Liver (tissue), 3 donors: ENCODE results near the gene GABRR1.

ENCODE experiments used
- FOXA1 ChIP-seq: IDR thresholded peaks from 2 replicates; pipeline ENCODE4 v1.6.1; 2016; ENCODE audit warnings: antibody characterized with exemption
- GABPA ChIP-seq, 2 donors: IDR thresholded peaks in 1 of 2; conservative IDR thresholded peaks in 1 of 2; 2 replicates each; pipeline ENCODE4 v1.6.1; 2016; ENCODE audit warnings: antibody characterized with exemption in 2 of 2, mild to moderate bottlenecking in 1 of 2, moderate library complexity in 1 of 2
- HNF4A ChIP-seq, 2 donors: conservative IDR thresholded peaks; 2 replicates each; pipeline ENCODE4 v1.6.1; 2016; ENCODE audit warnings: antibody characterized with exemption in 2 of 2, mild to moderate bottlenecking in 2 of 2
- NR2F2 ChIP-seq: IDR thresholded peaks from 2 replicates; pipeline ENCODE4 v1.6.1; 2016; ENCODE audit warnings: antibody characterized with exemption
- RAD21 ChIP-seq, 2 donors: IDR thresholded peaks; 2 replicates each; pipeline ENCODE4 v1.6.1; 2016; ENCODE audit warnings: antibody characterized with exemption in 2 of 2, mild to moderate bottlenecking in 2 of 2
- RXRA ChIP-seq, 2 donors: IDR thresholded peaks; 2 replicates each; pipeline ENCODE4 v1.6.1; 2017 to 2018; ENCODE audit warnings: antibody characterized with exemption in 2 of 2, mild to moderate bottlenecking in 1 of 2
- SP1 ChIP-seq: IDR thresholded peaks from 2 replicates; pipeline ENCODE4 v1.6.1; 2018; ENCODE audit warnings: antibody characterized with exemption, mild to moderate bottlenecking
- TAF1 ChIP-seq: conservative IDR thresholded peaks from 2 replicates; pipeline ENCODE4 v1.6.1; 2016; ENCODE audit warnings: antibody characterized with exemption, mild to moderate bottlenecking
- TF ChIP-seq, protein P1 (sequence below): fragments of 150-350 bp; IDR thresholded peaks from 2 replicates; pipeline ENCODE4 v1.5.1; 2017; ENCODE audit warnings: improper control_type of control experiment, low read depth, low read length; ENCODE audit not compliant: missing input control
- TF ChIP-seq, protein P2 (sequence below): IDR thresholded peaks from 2 replicates; pipeline ENCODE4 v1.6.1; 2016; ENCODE audit warnings: antibody characterized with exemption
- TF ChIP-seq, protein P3 (sequence below): IDR thresholded peaks from 2 replicates; pipeline ENCODE4 v1.6.1; 2016; ENCODE audit warnings: antibody characterized with exemption
- TF ChIP-seq, protein P4 (sequence below): IDR thresholded peaks from 2 replicates; pipeline ENCODE4 v1.6.1; 2016; ENCODE audit warnings: antibody characterized with exemption
- donor health status: healthy.
- donor health status: healthy.

DNA sequence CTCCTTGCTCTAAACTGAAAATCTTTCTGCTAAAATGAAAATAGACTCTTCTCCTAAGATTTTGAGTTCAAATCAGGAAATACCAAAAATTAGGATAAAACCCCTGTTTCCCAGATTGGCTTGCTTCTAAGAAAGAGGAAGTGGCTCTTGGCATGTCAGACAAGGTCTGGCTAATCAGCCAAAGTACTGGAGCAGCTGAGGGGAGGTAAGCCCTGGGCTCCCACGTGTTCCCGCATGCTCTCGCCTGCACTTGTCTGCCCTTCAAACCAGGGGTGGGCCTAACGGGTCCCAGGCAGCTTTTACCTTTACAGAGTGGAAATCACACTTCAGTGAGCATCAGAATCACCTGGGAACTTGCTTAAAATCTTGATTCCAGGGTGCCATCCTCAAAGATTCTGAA lies 43.2 kb upstream of the GABRR1 start:
- TF ChIP-seq TAF1: no peak
- TF ChIP-seq, protein P1, sequence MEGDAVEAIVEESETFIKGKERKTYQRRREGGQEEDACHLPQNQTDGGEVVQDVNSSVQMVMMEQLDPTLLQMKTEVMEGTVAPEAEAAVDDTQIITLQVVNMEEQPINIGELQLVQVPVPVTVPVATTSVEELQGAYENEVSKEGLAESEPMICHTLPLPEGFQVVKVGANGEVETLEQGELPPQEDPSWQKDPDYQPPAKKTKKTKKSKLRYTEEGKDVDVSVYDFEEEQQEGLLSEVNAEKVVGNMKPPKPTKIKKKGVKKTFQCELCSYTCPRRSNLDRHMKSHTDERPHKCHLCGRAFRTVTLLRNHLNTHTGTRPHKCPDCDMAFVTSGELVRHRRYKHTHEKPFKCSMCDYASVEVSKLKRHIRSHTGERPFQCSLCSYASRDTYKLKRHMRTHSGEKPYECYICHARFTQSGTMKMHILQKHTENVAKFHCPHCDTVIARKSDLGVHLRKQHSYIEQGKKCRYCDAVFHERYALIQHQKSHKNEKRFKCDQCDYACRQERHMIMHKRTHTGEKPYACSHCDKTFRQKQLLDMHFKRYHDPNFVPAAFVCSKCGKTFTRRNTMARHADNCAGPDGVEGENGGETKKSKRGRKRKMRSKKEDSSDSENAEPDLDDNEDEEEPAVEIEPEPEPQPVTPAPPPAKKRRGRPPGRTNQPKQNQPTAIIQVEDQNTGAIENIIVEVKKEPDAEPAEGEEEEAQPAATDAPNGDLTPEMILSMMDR: no peak
- no peak for TF ChIP-seq SP1
- TF ChIP-seq RXRA (IDR thresholded peaks at IDR 0.05): no peak
- no peak for TF ChIP-seq HNF4A (conservative IDR thresholded peaks at IDR 0.05)
- no peak for TF ChIP-seq FOXA1
- TF ChIP-seq RAD21 (IDR thresholded peaks at IDR 0.05): no peak
- no peak for TF ChIP-seq GABPA (IDR thresholded peaks at IDR 0.05 in 1 of 2, conservative IDR thresholded peaks at IDR 0.05 in 1 of 2)
- no peak for TF ChIP-seq NR2F2
- TF ChIP-seq, protein P2, sequence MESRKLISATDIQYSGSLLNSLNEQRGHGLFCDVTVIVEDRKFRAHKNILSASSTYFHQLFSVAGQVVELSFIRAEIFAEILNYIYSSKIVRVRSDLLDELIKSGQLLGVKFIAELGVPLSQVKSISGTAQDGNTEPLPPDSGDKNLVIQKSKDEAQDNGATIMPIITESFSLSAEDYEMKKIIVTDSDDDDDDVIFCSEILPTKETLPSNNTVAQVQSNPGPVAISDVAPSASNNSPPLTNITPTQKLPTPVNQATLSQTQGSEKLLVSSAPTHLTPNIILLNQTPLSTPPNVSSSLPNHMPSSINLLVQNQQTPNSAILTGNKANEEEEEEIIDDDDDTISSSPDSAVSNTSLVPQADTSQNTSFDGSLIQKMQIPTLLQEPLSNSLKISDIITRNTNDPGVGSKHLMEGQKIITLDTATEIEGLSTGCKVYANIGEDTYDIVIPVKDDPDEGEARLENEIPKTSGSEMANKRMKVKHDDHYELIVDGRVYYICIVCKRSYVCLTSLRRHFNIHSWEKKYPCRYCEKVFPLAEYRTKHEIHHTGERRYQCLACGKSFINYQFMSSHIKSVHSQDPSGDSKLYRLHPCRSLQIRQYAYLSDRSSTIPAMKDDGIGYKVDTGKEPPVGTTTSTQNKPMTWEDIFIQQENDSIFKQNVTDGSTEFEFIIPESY: no peak
- TF ChIP-seq, protein P3, sequence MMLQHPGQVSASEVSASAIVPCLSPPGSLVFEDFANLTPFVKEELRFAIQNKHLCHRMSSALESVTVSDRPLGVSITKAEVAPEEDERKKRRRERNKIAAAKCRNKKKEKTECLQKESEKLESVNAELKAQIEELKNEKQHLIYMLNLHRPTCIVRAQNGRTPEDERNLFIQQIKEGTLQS: no peak
- TF ChIP-seq, protein P4, sequence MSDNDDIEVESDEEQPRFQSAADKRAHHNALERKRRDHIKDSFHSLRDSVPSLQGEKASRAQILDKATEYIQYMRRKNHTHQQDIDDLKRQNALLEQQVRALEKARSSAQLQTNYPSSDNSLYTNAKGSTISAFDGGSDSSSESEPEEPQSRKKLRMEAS: no peak
